CD4-positive, alpha-beta T cell (primary cell): Measurements from ENCODE around the gene R3HDM2. TPM values are rescaled to one million over a fixed set of nuclear protein-coding genes. Genes with fewer than 3 reads are reported as not detected.
A peak's percentile ranks its signal among the peaks of the same experiment; 100 is the strongest.

Experiments used
- ATAC-seq: fragments of 200-7000 bp; cut with Tn5 transposase; one replicate; pipeline ENCODE4 v1.10.0; 2022; ENCODE audit warnings: mild to moderate bottlenecking; ENCODE audit not compliant: poor library complexity
- CTCF ChIA-PET: fragments of 350-600 bp; sonication (Branson Sonifier 250); formaldehyde crosslinking; loops from one replicate; lab custom pipeline; 2021; ENCODE audit warnings: antibody characterized with exemption, inconsistent platforms; lab: Charles Lee
- POLR2A ChIA-PET: fragments of 350-600 bp; sonication (Branson Sonifier 250); formaldehyde crosslinking; loops from one replicate; lab custom pipeline; 2021; ENCODE audit warnings: antibody characterized with exemption, inconsistent platforms; lab: Charles Lee
- DNase-seq, 14 experiments: peaks; one replicate each; pipeline ENCODE4 v3.0.0-alpha.2; 2013 to 2020; ENCODE audit warnings: mixed read lengths in 2 of 14
- H3K27ac ChIP-seq, 2 donors: one replicate each; pipeline versions ENCODE4 v1.5.1 to v1.7.0; 2013; ENCODE audit warnings: low read length in 2 of 2, low read depth in 1 of 2, mild to moderate bottlenecking in 1 of 2
- H3K27me3 ChIP-seq, 2 experiments: 1 replicate in 1 of 2; 2 replicates in 1 of 2; pipeline versions ENCODE4 v1.6.1 to v1.7.0; 2013; ENCODE audit warnings: low read length in 2 of 2, control low read depth in 1 of 2, mild to moderate bottlenecking in 1 of 2, moderate library complexity in 1 of 2; ENCODE audit not compliant: insufficient read depth in 2 of 2, control insufficient read depth in 1 of 2
- H3K36me3 ChIP-seq: one replicate; pipeline ENCODE4 v1.6.1; 2013; ENCODE audit warnings: low read length, control low read depth; ENCODE audit not compliant: insufficient read depth
- H3K4me1 ChIP-seq: one replicate; pipeline ENCODE4 v1.6.1; 2013; ENCODE audit warnings: low read length, control low read depth; ENCODE audit not compliant: insufficient read depth
- H3K4me3 ChIP-seq: one replicate; pipeline ENCODE4 v1.5.1; 2013; ENCODE audit warnings: mild to moderate bottlenecking, low read length, moderate library complexity
- H3K9me3 ChIP-seq, 2 experiments: 1 replicate in 1 of 2; 2 replicates in 1 of 2; pipeline versions ENCODE4 v1.6.1 to v1.7.0; 2013; ENCODE audit warnings: low read length in 2 of 2, mild to moderate bottlenecking in 2 of 2, control low read depth in 1 of 2, moderate library complexity in 1 of 2; ENCODE audit not compliant: control insufficient read depth in 1 of 2, insufficient read depth in 1 of 2
- H3K27ac Mint-ChIP-seq: one replicate; pipeline ENCODE4 v1.8.0; 2020; ENCODE audit warnings: mixed read lengths
- H3K27me3 Mint-ChIP-seq: one replicate; pipeline ENCODE4 v1.8.0; 2021; ENCODE audit warnings: mixed read lengths
- H3K36me3 Mint-ChIP-seq: one replicate; pipeline ENCODE4 v1.8.0; 2021; ENCODE audit warnings: low read depth, mixed read lengths
- H3K4me1 Mint-ChIP-seq: one replicate; pipeline ENCODE4 v1.8.0; 2021; ENCODE audit warnings: low read depth, mixed read lengths
- H3K4me3 Mint-ChIP-seq: one replicate; pipeline ENCODE4 v1.8.0; 2020; ENCODE audit warnings: mild to moderate bottlenecking, mixed read lengths
- H3K9me3 Mint-ChIP-seq: one replicate; pipeline ENCODE4 v1.8.0; 2020; ENCODE audit warnings: mixed read lengths
- CTCF ChIP-seq: fragments of 200-600 bp; IDR thresholded peaks from one replicate; pipeline ENCODE4 v1.8.0; 2022; ENCODE audit warnings: antibody characterized with exemption, mild to moderate bottlenecking
- intact Hi-C, 2 experiments: fragments of 100-400 bp; cut with DNase I in 1 of 2; cut with micrococcal nuclease in 1 of 2; formaldehyde crosslinking; loops; one replicate each; pipeline versions ENCODE4 v1.15.1 to v1.9.0; 2023 to 2025; cut with DNase I, micrococcal nuclease
- total RNA-seq, 174 experiments: library from RNA in 2 of 174; stranded (reverse) in 2 of 174; gene quantifications; one replicate each; pipeline ENCODE4 v1.2.3 and lab custom pipeline; 2021 to 2026

The R3HDM2 gene
- total RNA-seq, 2 experiments from 2014 or later, result 106 to 115 TPM

- intact Hi-C loops, result loop anchor here (2.0 to 5.0 kb wide), 5 partner anchors 13 to 274 kb away; partner anchors contain the start of genes CDK4 (in 1 of the 2), DCTN2 (in 1 of the 2) and DDIT3 (in 1 of the 2)
- H3K36me3 ChIP-seq, result peaks cover 27% of the 10 kb centered on the region
- peaks cover 82% of the 10 kb centered on the region for H3K4me1 ChIP-seq
- ChIA-PET CTCF (interaction anchor here (1.3 to 5.6 kb wide), 5 partner anchors 9 to 105 kb away, joined by 3 to 35 read pairs (median 12); partner anchors contain the start of genes DCTN2, GLI1 and MARS1), POLR2A (interaction anchor here (0.7 to 5.5 kb wide), 16 partner anchors 8 to 1139 kb away, joined by 3 to 93 read pairs (median 4); partner anchors contain the start of genes DCTN2, DDIT3, GLI1 and IL23A)
- peaks cover 50% of the 10 kb centered on the region for H3K36me3 Mint-ChIP-seq
- peak overlapping the region; percentile 90 for H3K4me3 ChIP-seq
- H3K27me3 ChIP-seq, result no peaks in the 10 kb centered on the region
- peak; percentile 48 for ATAC-seq
- no peaks in the 10 kb centered on the region for H3K9me3 ChIP-seq
- peak overlapping the region; percentile 99 for H3K27ac Mint-ChIP-seq
- H3K4me3 Mint-ChIP-seq, result peak overlapping the region; percentile 93
- peak in 13 of 14 experiments; percentile 22 to 86 (median 50) for DNase-seq
- TF ChIP-seq CTCF, result no peak
- H3K27ac ChIP-seq, result peak overlapping the region; percentile 99
- H3K9me3 Mint-ChIP-seq, result no peaks in the 10 kb centered on the region
- H3K27me3 Mint-ChIP-seq, result no peaks in the 10 kb centered on the region
- H3K4me1 Mint-ChIP-seq, result peaks cover 80% of the 10 kb centered on the region
These were observed 47.2 kb upstream of the R3HDM2 start for GRCh38 chr12:57477710-57478681.

- intact Hi-C loops, result loop anchor here (2.0 to 5.0 kb wide), 5 partner anchors 14 to 275 kb away; partner anchors contain the start of genes CDK4 (in 1 of the 2), DCTN2 (in 1 of the 2) and DDIT3 (in 1 of the 2)
- ATAC-seq, result peak; percentile 11
- no peak for TF ChIP-seq CTCF
- ChIA-PET CTCF (interaction anchor here (1.2 to 5.6 kb wide), 8 partner anchors 10 to 106 kb away, joined by 3 to 35 read pairs (median 4); partner anchors contain the start of genes DCTN2, GLI1 and MARS1), POLR2A (interaction anchor here (0.5 to 5.5 kb wide), 17 partner anchors 9 to 1138 kb away, joined by 3 to 93 read pairs (median 4); partner anchors contain the start of genes DCTN2, DDIT3, GLI1 and IL23A)
- Histone ChIP-seq H3K27me3 (no peaks in the 10 kb centered on the region), H3K9me3 (no peaks in the 10 kb centered on the region), H3K36me3 (peaks cover 36% of the 10 kb centered on the region), H3K27ac (peak overlapping the region; percentile 99), H3K4me3 (peak overlapping the region; percentile 90), H3K4me1 (peaks cover 86% of the 10 kb centered on the region)
- peak overlapping the region; percentile 99 for H3K27ac Mint-ChIP-seq
- no peaks in the 10 kb centered on the region for H3K27me3 Mint-ChIP-seq
- H3K4me3 Mint-ChIP-seq, result peak overlapping the region; percentile 93
- peak in 3 of 14 experiments; percentile 28 to 52 (median 48) for DNase-seq
- no peaks in the 10 kb centered on the region for H3K9me3 Mint-ChIP-seq
- peaks cover 87% of the 10 kb centered on the region for H3K4me1 Mint-ChIP-seq
- peaks cover 57% of the 10 kb centered on the region for H3K36me3 Mint-ChIP-seq
These were observed 46.3 kb upstream of the R3HDM2 start for GRCh38 chr12:57476993-57477709.
